ENCODE measurements around the gene RIPOR2.

GRCh38 chr6:24933868-24934401 is 1.8 kb downstream of the RIPOR2 start:
- TF ChIP-seq POLR2A (IDR thresholded peaks at IDR 0.05; ENCODE audit: low read depth, low read length) (no peak), POLR2AphosphoS5 (IDR thresholded peaks at IDR 0.05; ENCODE audit: low read depth, low read length) (no peak), PAX5 (IDR thresholded peaks at IDR 0.05; ENCODE audit: insufficient read depth, low read length, severe bottlenecking) (no peak)
